DLD1 (cell line): ENCODE measurements around the gene GH1.
"Not testable (repeated sequence)": the region's sequence is repeated elsewhere in the genome, so short reads cannot be mapped to it uniquely, and the experiment has no call there.

Experiments used
- in situ Hi-C: cut with HindIII; loops from 2 replicates; pipeline ENCODE4 v1.10.0; 2017; ENCODE audit warnings: low sequenced_read_pairs

GH1 gene

DNA sequence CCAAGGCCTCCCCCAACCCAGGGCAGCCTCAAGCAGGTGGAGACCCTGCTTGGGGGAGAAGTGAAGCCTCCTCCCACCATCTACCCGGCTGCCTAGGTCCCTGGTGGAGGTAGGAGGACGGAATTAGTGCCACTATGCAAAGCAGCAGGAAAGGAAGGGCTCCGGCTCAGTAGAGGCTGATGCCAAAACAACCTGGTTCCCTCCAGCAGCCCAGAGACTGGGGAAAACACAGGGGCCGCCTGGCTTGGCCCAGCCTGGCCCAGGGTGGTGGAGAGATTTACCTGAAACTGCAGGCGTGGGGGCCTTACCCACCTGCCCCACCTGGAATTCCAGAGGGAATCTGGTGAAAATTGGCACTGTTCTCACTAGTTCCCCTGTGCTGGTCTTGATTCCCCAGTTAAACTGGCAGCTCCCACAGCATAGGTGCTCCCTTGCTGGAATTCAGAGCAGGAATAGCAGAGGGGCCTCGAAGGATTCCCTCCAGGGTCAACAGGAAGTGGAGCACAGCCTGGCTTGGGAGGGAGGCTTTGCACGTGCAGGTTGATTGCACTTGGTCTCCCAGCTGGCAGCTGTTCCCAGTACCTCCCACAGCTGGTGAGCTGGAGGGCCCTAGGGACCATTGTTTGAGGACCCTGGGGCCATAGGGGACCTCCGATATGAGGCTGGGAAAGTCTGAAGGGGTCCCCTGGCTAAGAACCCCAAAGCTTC, 9.0 kb upstream of the GH1 start:
- in situ Hi-C loops: loop anchor here (10.0 kb wide), 1 partner anchor 87 kb away; no protein-coding TSS in a partner anchor

DNA sequence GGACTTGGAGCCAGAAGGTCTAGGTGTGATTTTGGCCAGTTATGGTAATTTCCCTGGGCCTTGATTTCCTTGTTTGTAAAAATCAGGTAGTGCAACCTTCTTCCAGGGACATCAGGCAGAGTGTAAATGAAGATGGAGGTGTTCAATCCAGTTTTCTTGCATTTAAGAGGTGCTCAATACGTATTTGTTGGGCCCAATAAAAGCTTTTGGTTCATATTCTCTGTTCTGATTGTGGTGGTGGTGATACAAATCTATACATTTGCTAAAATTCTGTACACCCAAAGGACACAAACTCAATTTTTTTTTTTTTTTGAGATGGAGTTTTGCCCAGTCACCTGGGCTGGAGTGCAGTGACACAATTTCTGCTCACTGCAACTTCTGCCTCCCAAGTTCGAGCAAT, 7.5 kb upstream of the GH1 start:
- in situ Hi-C loops: loop anchor here (10.0 kb wide), 1 partner anchor 89 kb away; no protein-coding TSS in a partner anchor

DNA sequence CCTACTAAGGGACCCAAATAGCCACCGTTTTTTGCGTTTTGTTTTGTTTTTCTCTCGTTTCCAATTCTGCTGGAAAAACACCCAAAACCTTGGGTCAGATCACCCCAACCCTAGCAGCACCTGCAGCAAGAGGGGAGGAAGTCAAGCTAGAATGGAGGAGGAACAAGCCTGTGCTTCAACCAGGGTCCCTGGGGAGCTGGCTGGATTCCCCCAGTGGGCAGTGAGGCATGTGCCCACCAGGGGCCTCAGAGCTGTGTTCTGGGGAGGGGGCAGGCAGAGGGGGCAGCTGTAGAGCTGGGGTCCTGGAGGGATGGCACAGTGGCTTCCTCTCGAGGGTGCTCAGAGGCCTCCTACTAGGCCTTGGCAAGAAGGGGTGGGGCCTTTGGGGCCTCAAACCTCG, 7.0 kb upstream of the GH1 start:
- in situ Hi-C loops: loop anchor here (10.0 kb wide), 1 partner anchor 89 kb away; no protein-coding TSS in a partner anchor

- in situ Hi-C loops: loop anchor here (10.0 kb wide), 1 partner anchor 92 kb away; no protein-coding TSS in a partner anchor
These were observed 3.8 kb upstream of the GH1 start for GRCh38 chr17:63922402-63922801.

DNA sequence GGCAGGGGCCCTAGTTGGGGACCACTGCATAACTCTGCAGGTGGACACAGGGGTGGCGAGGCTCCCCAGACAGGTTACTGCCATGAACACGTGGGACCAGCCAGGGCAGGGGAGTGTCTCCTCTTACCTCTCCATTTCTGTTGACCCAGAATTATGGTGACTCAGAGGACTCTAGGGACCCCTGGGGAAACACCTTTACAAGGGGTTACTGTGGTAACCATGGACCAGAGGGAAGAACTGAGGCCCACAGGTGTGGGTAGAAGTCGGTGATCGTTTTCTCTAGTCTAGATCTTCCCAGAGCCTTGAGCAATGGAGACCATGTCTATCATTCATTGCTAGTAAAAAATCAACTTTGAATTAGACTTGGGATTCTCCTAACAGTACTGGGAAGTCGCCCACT, 2.1 kb upstream of the GH1 start:
- in situ Hi-C loops: loop anchor here (10.0 kb wide), 1 partner anchor 94 kb away; no protein-coding TSS in a partner anchor

GRCh38 chr17:63920050-63920449, 1.4 kb upstream of the GH1 start:
- in situ Hi-C loops: loop anchor here (10.0 kb wide), 1 partner anchor 95 kb away; no protein-coding TSS in a partner anchor

- in situ Hi-C loops: no loop called here
These were observed 678 bp upstream of the GH1 start for GRCh38 chr17:63919311-63919723.

GRCh38 chr17:63918305-63918704, 334 bp downstream of the GH1 start:
- in situ Hi-C loops: no loop called here

DNA sequence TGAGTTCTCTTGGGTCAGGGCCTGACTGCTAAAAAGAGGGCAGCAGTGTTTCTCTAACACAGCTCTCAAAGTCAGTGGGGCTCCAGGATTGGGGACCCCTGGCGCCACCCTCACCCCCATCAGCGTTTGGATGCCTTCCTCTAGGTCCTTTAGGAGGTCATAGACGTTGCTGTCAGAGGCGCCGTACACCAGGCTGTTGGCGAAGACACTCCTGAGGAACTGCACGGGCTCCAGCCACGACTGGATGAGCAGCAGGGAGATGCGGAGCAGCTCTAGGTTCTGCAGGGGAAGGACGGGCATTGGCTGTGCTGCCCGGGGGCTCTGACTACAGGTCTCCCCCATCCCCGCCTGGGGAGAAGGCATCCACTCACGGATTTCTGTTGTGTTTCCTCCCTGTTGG, 993 bp downstream of the GH1 start:
- in situ Hi-C loops: no loop called here

DNA sequence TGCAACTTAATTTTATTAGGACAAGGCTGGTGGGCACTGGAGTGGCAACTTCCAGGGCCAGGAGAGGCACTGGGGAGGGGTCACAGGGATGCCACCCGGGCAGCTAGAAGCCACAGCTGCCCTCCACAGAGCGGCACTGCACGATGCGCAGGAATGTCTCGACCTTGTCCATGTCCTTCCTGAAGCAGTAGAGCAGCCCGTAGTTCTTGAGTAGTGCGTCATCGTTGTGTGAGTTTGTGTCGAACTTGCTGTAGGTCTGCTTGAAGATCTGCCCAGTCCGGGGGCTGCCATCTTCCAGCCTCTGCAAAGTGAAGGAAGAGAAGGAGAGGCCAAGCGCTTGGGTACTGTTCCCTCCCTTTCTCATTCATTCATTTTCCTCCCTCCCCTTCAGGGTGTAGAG, 1.4 kb downstream of the GH1 start:
- in situ Hi-C loops: not testable (repeated sequence)

- in situ Hi-C loops: no loop called here
These were observed 2.0 kb downstream of the GH1 start for GRCh38 chr17:63916566-63917185.

GRCh38 chr17:63915753-63916152, 2.9 kb downstream of the GH1 start:
- in situ Hi-C loops: not testable (repeated sequence)

DNA sequence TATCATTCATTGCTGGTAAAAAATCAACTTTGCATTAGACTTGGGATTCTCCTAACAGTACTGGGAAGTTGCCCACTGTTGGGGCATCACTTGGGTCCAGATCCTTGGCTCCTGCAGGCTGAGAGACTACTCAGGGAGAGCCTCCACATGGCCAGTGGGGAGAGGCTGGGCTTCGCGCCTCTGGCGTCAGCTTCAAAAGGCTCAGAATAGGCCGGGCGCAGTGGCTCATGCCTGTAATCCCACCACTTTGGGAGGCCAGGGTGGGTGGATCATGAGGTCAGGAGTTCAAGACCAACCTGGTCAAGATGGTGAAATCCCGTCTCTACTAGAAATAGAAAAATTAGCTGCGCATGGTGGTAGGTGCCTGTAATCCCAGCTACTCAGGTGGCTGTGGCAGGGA, 4.2 kb downstream of the GH1 start:
- in situ Hi-C loops: no loop called here

DNA sequence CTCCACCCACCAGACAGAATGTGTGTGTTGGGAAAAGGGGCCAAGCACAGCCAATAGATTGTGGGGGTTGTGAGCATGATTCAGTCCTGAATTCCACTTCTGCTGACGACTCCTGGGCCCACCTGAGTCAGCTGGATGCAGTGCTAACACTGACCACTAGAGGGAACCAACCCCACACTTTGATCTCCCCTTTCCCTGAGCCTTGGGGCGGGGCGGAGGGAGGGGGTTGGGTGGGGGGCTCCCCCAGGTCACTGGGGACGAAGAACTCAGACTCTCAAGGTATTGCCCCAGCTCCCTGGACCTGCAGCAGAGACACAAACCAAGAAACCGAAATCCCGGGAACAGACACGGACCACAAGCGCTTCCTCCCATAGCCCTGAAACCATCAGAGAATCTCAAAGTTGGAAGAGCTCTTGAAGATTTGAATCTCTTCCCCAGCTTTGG, 7.0 kb downstream of the GH1 start:
- in situ Hi-C loops: no loop called here

DNA sequence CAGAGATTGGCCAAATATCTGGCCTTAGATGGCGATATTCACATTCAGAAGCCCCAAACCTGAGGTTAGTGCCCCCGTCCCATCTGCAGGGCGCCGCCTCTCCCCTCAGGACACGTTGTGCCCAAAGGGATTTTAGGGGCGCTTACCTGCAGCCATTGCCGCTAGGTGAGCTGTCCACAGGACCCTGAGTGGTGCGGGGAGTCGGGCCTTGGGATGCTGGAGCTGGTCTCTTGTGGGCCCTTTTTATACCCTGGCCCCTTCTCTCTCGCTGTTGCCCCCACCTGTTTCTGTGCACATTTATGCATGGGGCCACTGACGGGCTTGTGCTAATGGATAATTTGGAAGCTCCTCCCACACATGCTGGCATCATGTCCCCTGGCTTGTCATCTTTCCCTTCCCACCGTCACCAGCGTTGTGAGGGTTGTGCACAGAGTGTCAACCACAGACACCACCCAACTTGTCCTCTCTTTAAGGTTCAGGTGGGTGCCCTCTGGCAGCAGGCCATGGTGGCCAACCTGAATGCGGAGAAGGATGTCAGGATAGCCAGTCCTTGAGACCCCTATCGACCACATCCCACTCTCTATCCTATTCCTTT, 7.5 kb downstream of the GH1 start, which contains the start of gene CSHL1:
Gene CSHL1 (minus strand): TSS at position 218 of the 595 bp plus-strand sequence. CDS start 62 bp downstream, at position 156.
- in situ Hi-C loops: no loop called here

GRCh38 chr17:63910096-63910495, 8.5 kb downstream of the GH1 start:
- in situ Hi-C loops: no loop called here

DNA sequence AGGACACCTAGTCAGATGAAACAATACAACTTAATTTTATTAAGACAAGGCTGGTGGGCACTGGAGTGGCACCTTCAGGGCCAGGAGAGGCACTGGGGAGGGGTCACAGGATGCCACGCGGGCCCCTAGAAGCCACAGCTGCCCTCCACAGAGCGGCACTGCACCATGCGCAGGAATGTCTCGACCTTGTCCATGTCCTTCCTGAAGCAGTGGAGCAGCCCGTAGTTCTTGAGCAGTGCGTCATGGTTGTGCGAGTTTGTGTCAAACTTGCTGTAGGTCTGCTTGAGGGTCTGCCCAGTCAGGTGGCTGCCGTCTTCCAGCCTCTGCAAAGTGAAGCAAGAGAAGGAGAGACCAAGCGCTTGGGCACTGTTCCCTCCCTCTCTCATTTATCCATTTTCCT, 9.1 kb downstream of the GH1 start:
- in situ Hi-C loops: not testable (repeated sequence)

- in situ Hi-C loops: not testable (repeated sequence)
These were observed 11.4 kb downstream of the GH1 start for GRCh38 chr17:63907161-63907778.

- in situ Hi-C loops: not testable (repeated sequence)
These were observed 13.8 kb downstream of the GH1 start for GRCh38 chr17:63904796-63905195.

DNA sequence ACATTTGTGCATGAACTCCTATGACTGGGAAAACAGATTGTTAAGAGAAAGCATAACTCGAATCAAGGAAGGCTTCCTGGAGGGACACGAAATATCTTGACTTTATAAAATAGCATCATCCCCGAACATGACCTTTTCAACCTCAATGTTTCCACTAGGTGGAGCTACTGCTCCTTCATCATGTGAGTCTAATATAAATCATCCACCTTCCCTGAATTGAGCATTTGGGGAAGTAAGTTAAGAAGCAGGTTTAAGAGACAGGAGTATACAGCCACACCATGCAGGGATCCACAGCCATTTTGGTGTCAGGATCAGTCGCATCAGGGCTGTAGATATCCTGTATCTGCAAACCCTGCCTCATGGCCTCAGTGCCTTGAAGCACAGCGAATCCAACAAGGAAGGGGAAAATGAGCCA, 14.8 kb downstream of the GH1 start:
- in situ Hi-C loops: not testable (repeated sequence)

- in situ Hi-C loops: not testable (repeated sequence)
These were observed 16.7 kb downstream of the GH1 start for GRCh38 chr17:63901971-63902370.
